Thyroid gland (tissue), 4 donors: Measurements from ENCODE around the gene PMP22. TPM values are rescaled to one million over a fixed set of nuclear protein-coding genes. Genes with fewer than 3 reads are reported as not detected.

Source experiments
- DNase-seq, 2 donors: peaks; one replicate each; pipeline ENCODE4 v3.0.0-alpha.2; 2019
- H3K27ac ChIP-seq, 3 donors: fragments of 200-600 bp; sonication (generic); 1 replicate in 2 of 3; 2 replicates in 1 of 3; pipeline ENCODE4 v1.5.1; 2016 to 2019; ENCODE audit warnings: mild to moderate bottlenecking in 1 of 3, moderate library complexity in 1 of 3
- H3K27me3 ChIP-seq: fragments of 200-600 bp; sonication (generic); one replicate; pipeline ENCODE4 v1.5.1; 2019
- H3K36me3 ChIP-seq, 2 donors: fragments of 200-600 bp; sonication (generic); one replicate each; pipeline ENCODE4 v1.5.1; 2016 to 2019
- H3K4me1 ChIP-seq, 2 donors: fragments of 200-600 bp; sonication (generic); one replicate each; pipeline ENCODE4 v1.5.1; 2017 to 2019
- H3K4me3 ChIP-seq, 3 donors: fragments of 200-600 bp; sonication (generic); replicated peaks in 1 of 3; 1 replicate in 2 of 3; 2 replicates in 1 of 3; pipeline ENCODE4 v1.5.1; 2016; ENCODE audit warnings: mild to moderate bottlenecking in 1 of 3
- H3K9me3 ChIP-seq: fragments of 200-600 bp; sonication (generic); one replicate; pipeline ENCODE4 v1.5.1; 2017
- POLR2A ChIP-seq, 2 donors: fragments of 450-650 bp; IDR thresholded peaks; one replicate each; pipeline ENCODE4 v1.6.1; 2017; ENCODE audit warnings: antibody characterized with exemption in 2 of 2, mild to moderate bottlenecking in 2 of 2, moderate library complexity in 1 of 2
- WGBS, 2 donors: methylation state at CpG; one replicate each; pipeline ENCODE4 v1.1.5; 2017; 5-methylcytosine and 5-hydroxymethylcytosine counted together
- intact Hi-C: fragments of 100-400 bp; cut with DNase I; formaldehyde crosslinking; loops from one replicate; pipeline ENCODE4 v1.15.1; 2023
- total RNA-seq, 4 donors: library from RNA; depleted of rRNA; stranded (reverse); fragments of >200 nt; gene quantifications; one replicate each; pipeline ENCODE4 v1.2.3, GENCODE V29; 2016
- TF ChIP-seq, protein P1 (sequence below), 6 experiments: fragments of 200-600 bp in 3 of 6; fragments of 450-650 bp in 3 of 6; sonication (generic) in 3 of 6; IDR thresholded peaks; one replicate each; pipeline ENCODE4 v1.5.1; 2016 to 2019; ENCODE audit warnings: antibody characterized with exemption in 6 of 6, mild to moderate bottlenecking in 2 of 6, inconsistent platforms in 1 of 6, moderate library complexity in 1 of 6

Gene PMP22
- total RNA-seq, 4 donors from 2014 or later, result 61.0 to 254 (median 109) TPM

DNA sequence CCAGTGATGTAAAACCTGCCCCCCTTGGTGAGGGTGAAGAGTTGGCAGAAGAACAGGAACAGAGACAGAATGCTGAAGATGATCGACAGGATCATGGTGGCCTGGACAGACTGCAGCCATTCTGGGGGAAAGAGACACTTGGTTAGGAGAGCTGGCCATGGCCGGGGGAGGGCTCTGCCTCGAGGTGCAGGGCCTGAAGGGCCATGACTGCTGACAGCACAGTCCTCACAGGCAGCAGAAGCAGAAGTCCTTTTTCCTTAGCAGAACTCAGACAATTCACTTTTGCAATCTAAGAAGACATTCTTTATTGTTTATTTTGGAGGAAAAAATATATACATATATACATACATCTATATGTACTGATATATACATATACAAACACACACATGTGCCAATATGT lies 25.6 kb downstream of the PMP22 start:
- H3K4me3 ChIP-seq, result no peak overlapping the region
- no peaks in the 10 kb centered on the region for H3K27me3 ChIP-seq
- intact Hi-C loops, result no loop called here
- peaks cover 34 to 44% of the 10 kb centered on the region in 2 donors for H3K36me3 ChIP-seq
- TF ChIP-seq, protein P1, sequence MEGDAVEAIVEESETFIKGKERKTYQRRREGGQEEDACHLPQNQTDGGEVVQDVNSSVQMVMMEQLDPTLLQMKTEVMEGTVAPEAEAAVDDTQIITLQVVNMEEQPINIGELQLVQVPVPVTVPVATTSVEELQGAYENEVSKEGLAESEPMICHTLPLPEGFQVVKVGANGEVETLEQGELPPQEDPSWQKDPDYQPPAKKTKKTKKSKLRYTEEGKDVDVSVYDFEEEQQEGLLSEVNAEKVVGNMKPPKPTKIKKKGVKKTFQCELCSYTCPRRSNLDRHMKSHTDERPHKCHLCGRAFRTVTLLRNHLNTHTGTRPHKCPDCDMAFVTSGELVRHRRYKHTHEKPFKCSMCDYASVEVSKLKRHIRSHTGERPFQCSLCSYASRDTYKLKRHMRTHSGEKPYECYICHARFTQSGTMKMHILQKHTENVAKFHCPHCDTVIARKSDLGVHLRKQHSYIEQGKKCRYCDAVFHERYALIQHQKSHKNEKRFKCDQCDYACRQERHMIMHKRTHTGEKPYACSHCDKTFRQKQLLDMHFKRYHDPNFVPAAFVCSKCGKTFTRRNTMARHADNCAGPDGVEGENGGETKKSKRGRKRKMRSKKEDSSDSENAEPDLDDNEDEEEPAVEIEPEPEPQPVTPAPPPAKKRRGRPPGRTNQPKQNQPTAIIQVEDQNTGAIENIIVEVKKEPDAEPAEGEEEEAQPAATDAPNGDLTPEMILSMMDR (IDR thresholded peaks at IDR 0.05), result no peak
- no peak for TF ChIP-seq POLR2A (IDR thresholded peaks at IDR 0.05)
- H3K4me1 ChIP-seq, result no peaks in the 10 kb centered on the region
- no peak for DNase-seq
- no peaks in the 10 kb centered on the region for H3K9me3 ChIP-seq
- 86 to 87% methylated on average over 3 of the region's 3 CpGs for WGBS, 2 donors
- no peak overlapping the region for H3K27ac ChIP-seq

DNA sequence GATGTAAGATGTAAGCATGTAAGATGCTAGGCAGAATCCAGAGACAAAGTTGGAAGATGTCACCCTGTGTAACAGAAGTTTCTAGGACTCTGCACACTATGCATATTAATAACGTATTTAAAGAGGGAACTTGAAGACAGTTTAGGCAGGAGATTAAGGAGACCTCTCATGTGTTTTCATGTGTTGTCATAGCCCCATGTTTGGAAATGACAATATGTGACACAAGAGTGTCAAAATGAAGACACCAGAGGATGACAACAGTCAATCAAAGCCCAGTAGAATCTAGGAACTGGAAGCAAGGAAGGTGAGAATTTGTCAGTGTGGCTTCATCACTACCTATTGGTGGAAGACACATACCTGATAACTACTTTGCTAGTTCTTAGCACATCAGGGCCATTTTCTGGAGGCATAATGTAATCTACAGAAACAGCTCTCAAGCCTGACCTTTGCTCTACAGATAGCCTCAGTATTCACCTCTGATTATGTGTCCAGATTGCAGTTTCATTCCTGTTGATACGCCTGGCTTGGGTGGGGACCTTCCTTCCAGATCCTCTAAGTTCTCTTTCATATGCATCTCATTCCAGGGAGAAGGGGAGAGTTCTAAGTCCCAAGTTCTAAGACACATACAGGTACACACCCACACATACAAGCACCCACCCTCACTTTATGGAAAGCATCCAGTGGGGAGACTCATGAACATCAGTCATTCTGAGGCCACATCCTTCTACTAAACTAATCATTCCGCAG lies 26.3 kb downstream of the PMP22 start:
- Histone ChIP-seq H3K27me3 (no peaks in the 10 kb centered on the region), H3K36me3 (peaks cover 38 to 51% of the 10 kb centered on the region in 2 donors), H3K9me3 (no peaks in the 10 kb centered on the region), H3K4me1 (no peaks in the 10 kb centered on the region), H3K27ac (no peak overlapping the region), H3K4me3 (no peak overlapping the region)
- intact Hi-C loops, result no loop called here
- WGBS, 2 donors, result 94 to 98% methylated on average over 3 of the region's 3 CpGs
- DNase-seq, result no peak
- TF ChIP-seq, protein P1 (IDR thresholded peaks at IDR 0.05), result no peak
- TF ChIP-seq POLR2A (IDR thresholded peaks at IDR 0.05), result no peak

DNA sequence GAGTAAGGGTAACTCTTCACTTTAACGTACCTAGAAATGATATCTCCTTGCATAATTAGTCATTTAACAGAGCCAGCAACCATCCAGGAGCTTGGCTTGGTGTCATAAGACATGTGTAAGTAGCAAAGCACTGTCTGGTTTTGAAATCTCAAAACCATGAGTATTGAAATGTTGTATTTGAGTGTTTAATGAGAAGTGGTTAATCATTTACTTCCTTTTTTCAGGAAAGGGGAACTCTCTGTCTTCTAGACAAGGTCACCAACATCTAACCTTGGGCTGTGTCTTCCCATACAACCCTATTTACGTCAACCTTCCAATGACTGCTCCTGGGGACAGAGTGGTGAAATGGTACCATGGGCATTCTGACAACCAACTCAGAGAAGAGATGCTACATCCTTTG lies 27.1 kb downstream of the PMP22 start:
- Histone ChIP-seq H3K27ac (no peak overlapping the region), H3K4me3 (no peak overlapping the region), H3K4me1 (no peaks in the 10 kb centered on the region), H3K27me3 (no peaks in the 10 kb centered on the region), H3K9me3 (no peaks in the 10 kb centered on the region), H3K36me3 (peaks cover 46 to 58% of the 10 kb centered on the region in 2 donors)
- intact Hi-C loops, result no loop called here
- DNase-seq, result no peak
- TF ChIP-seq POLR2A (IDR thresholded peaks at IDR 0.05), result no peak
- TF ChIP-seq, protein P1 (IDR thresholded peaks at IDR 0.05), result no peak
- 84 to 90% methylated on average over 2 of the region's 2 CpGs for WGBS, 2 donors

DNA sequence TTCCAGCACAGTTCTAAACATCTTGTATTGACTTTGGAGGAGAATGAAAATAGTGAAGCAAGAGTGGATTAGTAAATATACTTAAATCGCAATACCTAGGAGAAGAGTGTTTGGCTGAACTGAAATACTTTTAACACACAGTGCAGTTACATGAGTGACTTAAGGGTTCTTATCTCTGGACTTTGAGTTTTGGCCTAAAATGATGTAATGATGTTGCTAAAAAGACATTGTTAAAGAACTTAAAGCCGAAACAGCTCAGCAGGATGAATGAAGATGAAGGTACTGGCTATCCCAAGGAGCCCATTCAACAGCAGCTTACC lies 28.1 kb downstream of the PMP22 start:
- H3K4me3 ChIP-seq, result no peak overlapping the region
- H3K9me3 ChIP-seq, result no peaks in the 10 kb centered on the region
- WGBS, 2 donors, result 83 to 87% methylated on average over 2 of the region's 2 CpGs
- intact Hi-C loops, result no loop called here
- H3K27ac ChIP-seq, result no peak overlapping the region
- no peak for TF ChIP-seq POLR2A (IDR thresholded peaks at IDR 0.05)
- TF ChIP-seq, protein P1 (IDR thresholded peaks at IDR 0.05), result no peak
- H3K4me1 ChIP-seq, result no peaks in the 10 kb centered on the region
- H3K36me3 ChIP-seq, result peaks cover 53 to 66% of the 10 kb centered on the region in 2 donors
- DNase-seq, result no peak
- H3K27me3 ChIP-seq, result no peaks in the 10 kb centered on the region

DNA sequence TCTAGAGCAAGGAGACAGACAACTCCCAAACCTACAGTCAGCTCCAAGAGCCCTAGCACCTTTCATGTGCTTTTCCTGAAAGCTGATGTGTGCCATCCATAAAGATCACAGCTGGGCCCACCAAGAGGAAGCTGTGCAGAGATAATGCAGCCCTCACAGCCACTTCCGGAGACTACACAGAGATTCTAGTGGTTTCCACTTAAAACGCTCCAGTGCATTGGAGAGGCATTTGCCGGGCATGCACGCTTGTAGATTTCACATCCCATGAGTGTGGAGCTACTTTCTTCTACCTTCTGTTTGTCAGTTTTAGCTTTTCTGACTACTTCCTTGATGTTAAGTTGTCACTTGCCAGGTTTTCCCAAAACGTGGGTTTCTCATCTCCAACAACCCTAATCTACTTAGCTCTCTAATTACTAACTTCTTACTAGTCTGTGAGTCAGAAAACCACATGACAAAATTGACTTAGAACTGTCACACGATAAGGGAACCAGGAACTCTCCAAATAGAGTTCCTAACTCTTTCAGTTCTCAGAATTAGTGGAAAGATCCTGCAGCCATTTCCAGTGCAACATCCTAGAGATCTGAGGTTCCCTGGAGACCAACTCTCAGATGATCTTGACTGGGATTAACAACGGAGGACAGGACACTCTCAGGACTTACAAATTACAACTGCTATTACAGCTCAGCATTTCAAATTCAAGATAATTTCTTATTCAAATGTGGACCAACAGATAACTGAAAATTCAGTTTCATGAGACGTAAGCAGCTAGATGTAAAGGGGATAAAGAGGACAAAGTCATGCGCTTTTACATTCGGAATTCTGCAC lies 28.6 kb downstream of the PMP22 start:
- H3K27me3 ChIP-seq, result no peaks in the 10 kb centered on the region
- H3K27ac ChIP-seq, result no peak overlapping the region
- TF ChIP-seq, protein P1 (IDR thresholded peaks at IDR 0.05), result no peak
- TF ChIP-seq POLR2A (IDR thresholded peaks at IDR 0.05), result no peak
- 47 to 49% methylated on average over 10 of the region's 10 CpGs for WGBS, 2 donors
- DNase-seq, result peak; percentile 16 to 40
- peaks cover 59 to 72% of the 10 kb centered on the region in 2 donors for H3K36me3 ChIP-seq
- no peaks in the 10 kb centered on the region for H3K9me3 ChIP-seq
- H3K4me1 ChIP-seq, result no peaks in the 10 kb centered on the region
- H3K4me3 ChIP-seq, result no peak overlapping the region
- intact Hi-C loops, result no loop called here
